K562 (cell line): ENCODE measurements around the gene AGPAT1. TPM values are rescaled to one million over a fixed set of nuclear protein-coding genes. Genes with fewer than 3 reads are reported as not detected.

Experiments used
- ATAC-seq: fragments of 200-7000 bp; cut with Tn5 transposase; 3 replicates; pipeline ENCODE4 v1.9.1; 2020; ENCODE audit warnings: moderate library complexity
- BruUV-seq: library from RNA; stranded (reverse); fragments of 400-500 nt; replicated peaks from 2 replicates; lab custom pipeline; 2021; lab: Mats Ljungman, UMichigan
- CTCF ChIA-PET: fragments of 300-600 bp; formaldehyde crosslinking; extraction: SDS; loops from one replicate; lab custom pipeline; 2021; ENCODE audit warnings: low intra/inter-chr PET ratio; lab: Yijun Ruan, JAX
- POLR2A ChIA-PET: fragments of 300-600, 350-650 bp; sonication (Branson Sonifier 250); formaldehyde crosslinking; extraction: SDS; loops from one replicate; lab custom pipeline; 2021; ENCODE audit warnings: antibody characterized with exemption, inconsistent platforms; lab: Yijun Ruan, JAX
- DNase-seq, 4 experiments: peaks; one replicate each; pipeline versions ENCODE4 v3.0.0 to v3.0.0-alpha.2; 2011 to 2018; ENCODE audit warnings: low spot score in 3 of 4, mixed read lengths in 3 of 4; ENCODE audit errors: extremely low read depth in 1 of 4
- FAIRE-seq: peaks from 2 replicates; lab custom pipeline; 2011; peaks lifted over from hg19 to GRCh38; lab: Jason Lieb, UNC
- H2AFZ ChIP-seq: 2 replicates; pipeline ENCODE4 v1.6.0; 2011; ENCODE audit warnings: low read depth, low read length, control low read depth, inconsistent platforms
- H3K27ac ChIP-seq: fragments of 200-600 bp; 3 replicates; pipeline ENCODE4 v1.8.0; 2011; ENCODE audit warnings: low read depth, mild to moderate bottlenecking, control low read depth, inconsistent platforms, low read length, moderate library complexity, mixed read lengths; ENCODE audit errors: extremely low read depth
- H3K27me3 ChIP-seq, 2 experiments: fragments of 300-600 bp in 1 of 2; 2 replicates in 1 of 2; 3 replicates in 1 of 2; pipeline versions ENCODE4 v1.6.0 to v1.8.0; 2011; ENCODE audit warnings: inconsistent platforms in 2 of 2, low read length in 2 of 2, mild to moderate bottlenecking in 1 of 2, mixed read lengths in 1 of 2, moderate library complexity in 1 of 2; ENCODE audit not compliant: control insufficient read depth in 2 of 2, insufficient read depth in 2 of 2
- H3K36me3 ChIP-seq: fragments of 300-600 bp; 3 replicates; pipeline ENCODE4 v1.8.0; 2011; ENCODE audit warnings: mild to moderate bottlenecking, low read length, inconsistent platforms; ENCODE audit not compliant: control insufficient read depth, insufficient read depth
- H3K4me1 ChIP-seq, 2 experiments: fragments of 200-600 bp in 1 of 2; replicated peaks in 1 of 2; 2 replicates in 1 of 2; 3 replicates in 1 of 2; pipeline versions ENCODE4 v1.5.1 to v1.8.0; 2011; ENCODE audit warnings: inconsistent platforms in 2 of 2, low read length in 2 of 2, mild to moderate bottlenecking in 1 of 2, mixed read lengths in 1 of 2, moderate library complexity in 1 of 2; ENCODE audit not compliant: control insufficient read depth in 2 of 2, insufficient read depth in 2 of 2
- H3K4me2 ChIP-seq: 2 replicates; pipeline ENCODE4 v1.6.1; 2011; ENCODE audit warnings: low read length, control low read depth, inconsistent platforms, mixed read lengths; ENCODE audit not compliant: insufficient read depth
- H3K4me3 ChIP-seq: fragments of 200-600 bp; sonication (generic), shearing (Covaris generic); 2 replicates; pipeline ENCODE4 v1.5.1; 2016; ENCODE audit warnings: control low read depth, inconsistent platforms
- H3K79me2 ChIP-seq: fragments of 200-600 bp; 3 replicates; pipeline ENCODE4 v1.8.0; 2011; ENCODE audit warnings: low read length, inconsistent platforms; ENCODE audit not compliant: control insufficient read depth, insufficient read depth
- H3K9ac ChIP-seq, 2 experiments: 2 replicates each; pipeline versions ENCODE4 v1.6.0 to v1.6.1; 2011; ENCODE audit warnings: low read depth in 2 of 2, low read length in 2 of 2, control low read depth in 1 of 2, inconsistent platforms in 1 of 2, mild to moderate bottlenecking in 1 of 2, mixed read lengths in 1 of 2; ENCODE audit not compliant: insufficient read depth in 1 of 2
- H3K9me1 ChIP-seq: one replicate; pipeline ENCODE4 v1.6.0; 2011; ENCODE audit warnings: inconsistent platforms, mild to moderate bottlenecking, low read length, moderate library complexity; ENCODE audit not compliant: control insufficient read depth, insufficient read depth
- H3K9me3 ChIP-seq: replicated peaks from 2 replicates; pipeline ENCODE4 v1.5.1; 2011; ENCODE audit warnings: low read depth, low read length, inconsistent platforms; ENCODE audit not compliant: control insufficient read depth, insufficient read depth
- H4K20me1 ChIP-seq: replicated peaks from 2 replicates; pipeline ENCODE4 v1.6.1; 2011; ENCODE audit warnings: low read length, inconsistent platforms, mixed read lengths; ENCODE audit not compliant: control insufficient read depth, insufficient read depth
- FOXK1 ChIP-seq: sonication (generic); formaldehyde crosslinking; IDR thresholded peaks from 2 replicates; pipeline ENCODE4 v1.8.0; 2022; ENCODE audit warnings: missing genetic modification reagents, mild to moderate bottlenecking, borderline replicate concordance
- RBFOX2 ChIP-seq: fragments of 200-400 bp; formaldehyde crosslinking; IDR thresholded peaks from 2 replicates; pipeline ENCODE4 v1.6.1; 2017; ENCODE audit warnings: low read depth, mild to moderate bottlenecking, low read length, moderate library complexity
- SMAD3 ChIP-seq: fragments of 450-650 bp; formaldehyde crosslinking; conservative IDR thresholded peaks from 2 replicates; pipeline ENCODE4 v1.4.0; 2020; ENCODE audit warnings: mild to moderate bottlenecking
- ZBTB7A ChIP-seq: IDR thresholded peaks from 2 replicates; pipeline ENCODE4 v1.6.1; 2011; ENCODE audit warnings: low read depth, mild to moderate bottlenecking, low read length, moderate library complexity, borderline replicate concordance; ENCODE audit not compliant: control insufficient read depth
- ZFX ChIP-seq: sonication (generic); formaldehyde crosslinking; IDR thresholded peaks from 2 replicates; pipeline ENCODE4 v1.8.0; 2022; ENCODE audit warnings: mild to moderate bottlenecking, missing genetic modification reagents, moderate library complexity
- ZNF197 ChIP-seq: fragments of 200-800 bp; sonication (Bioruptor generic); IDR thresholded peaks from 2 replicates; pipeline ENCODE4 v1.6.1; 2016; ENCODE audit warnings: low read depth, missing genetic modification characterization, missing compliant biosample characterization
- ZNF311 ChIP-seq: fragments of 250-450 bp; sonication (Bioruptor Pico); IDR thresholded peaks from 2 replicates; pipeline ENCODE4 v1.4.0; 2020; ENCODE audit warnings: mild to moderate bottlenecking, moderate library complexity
- WGBS: fragments of 100-300 bp; shearing (Covaris generic); methylation state at CpG from one replicate; pipeline ENCODE4 v1.1.6; 2016; ENCODE audit warnings: low coverage, mixed read lengths; ENCODE audit not compliant: insufficient coverage; ENCODE audit errors: missing lambda C conversion rate; 5-methylcytosine and 5-hydroxymethylcytosine counted together
- in situ Hi-C: fragments of 300-500 bp; cut with MboI; formaldehyde crosslinking; loops from 4 replicates; pipeline ENCODE4 v1.15.0; 2018; ENCODE audit warnings: inconsistent platforms, mixed read lengths
- intact Hi-C: fragments of 100-400 bp; cut with micrococcal nuclease; formaldehyde crosslinking; loops from 2 replicates; pipeline ENCODE4 v1.14.2; 2022
- polyA plus RNA-seq, 8 experiments: library from polyadenylated mRNA; depleted of rRNA in 4 of 8; stranded (reverse) in 5 of 8; unstranded in 3 of 8; fragments of >200 nt; fragmentation: Nextera tagmentation in 2 of 8; fragmentation: Illumina TruSeq in 1 of 8; extraction: Ambion mirVana in 2 of 8; extraction: Trizol in 1 of 8; gene quantifications; 2 replicates each; pipeline versions ENCODE4 v1.2.1 to v1.2.3, GENCODE V29; 2011 to 2014; ENCODE audit warnings: inconsistent platforms in 1 of 8, missing spikeins in 1 of 8
- total RNA-seq, 7 experiments: library from RNA; depleted of rRNA in 6 of 7; stranded (reverse); fragments of >200 nt in 6 of 7; fragmentation: Illumina TruSeq in 2 of 7; extraction: Trizol in 2 of 7; gene quantifications; 2 replicates each; pipeline versions ENCODE4 v1.2.1 to v1.2.3, GENCODE V29; 2011 to 2021; ENCODE audit warnings: low replicate concordance in 1 of 7
- TF ChIP-seq, protein P1 (sequence below): fragments of 200-800 bp; sonication (Bioruptor generic); IDR thresholded peaks from 2 replicates; pipeline ENCODE4 v1.6.1; 2017; ENCODE audit warnings: missing genetic modification characterization, missing compliant biosample characterization
- TF ChIP-seq, protein P2 (sequence below): fragments of 450-650 bp; IDR thresholded peaks from one replicate; pipeline ENCODE4 v1.6.1; 2018; ENCODE audit warnings: mild to moderate bottlenecking, moderate library complexity; ENCODE audit not compliant: partially characterized antibody

Gene AGPAT1
- total and polyA plus RNA-seq, 9 of the 15 experiments (the other 6 are each of a cell fraction or from before 2014, with no cell fraction given): 37.9 to 176 (median 69.4) TPM

DNA sequence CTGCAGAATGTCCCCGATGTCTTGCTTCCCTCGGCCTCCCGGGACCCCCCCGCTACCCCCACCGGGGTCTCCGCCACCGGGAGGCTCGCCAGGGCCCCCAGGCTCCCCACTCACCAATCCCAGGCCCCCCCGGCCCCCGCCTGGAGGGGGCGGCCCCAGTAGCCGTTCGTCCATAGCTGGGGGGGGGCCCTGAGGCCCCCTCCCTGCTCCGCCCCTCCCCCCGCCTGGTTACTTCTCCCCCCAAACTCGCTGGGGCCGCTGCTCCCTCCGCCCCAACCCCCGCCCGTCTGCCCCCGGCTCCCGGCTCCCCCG, 13.8 kb upstream of the AGPAT1 start:
- WGBS: 0% methylated on average over 1 of the region's 23 CpGs
- POLR2A ChIA-PET: interaction anchor here (0.6 to 2.5 kb wide), 5 partner anchors 8 to 326 kb away, joined by 3 to 10 read pairs (median 3); partner anchors contain the start of gene FKBPL
- H3K27ac ChIP-seq: peak overlapping the region; percentile 93

More for the DNA sequence above, 13.8 kb upstream of the AGPAT1 start:
- CTCF ChIA-PET: no interaction called here
- Histone ChIP-seq H4K20me1 (no peaks in the 10 kb centered on the region), H3K9ac (peak overlapping the region; percentile 89 to 95), H3K79me2 (peaks cover 63% of the 10 kb centered on the region), H3K9me1 (no peaks in the 10 kb centered on the region), H3K9me3 (no peaks in the 10 kb centered on the region), H3K4me1 (peaks cover 69 to 71% of the 10 kb centered on the region in 2 experiments), H3K27me3 (no peaks in the 10 kb centered on the region), H2AFZ (no peak overlapping the region), H3K36me3 (peaks cover 33% of the 10 kb centered on the region; the same call in 2 of the 3 replicates), H3K4me2 (peak overlapping the region; percentile 90), H3K4me3 (peak overlapping the region; percentile 79)
- in situ Hi-C loops (no loop called here), intact Hi-C loops (loop anchor here (10.0 kb wide), 1 partner anchor 285 kb away; the partner anchor contains the start of gene ZBTB12)
- BruUV-seq: no TSS peak
- TF ChIP-seq FOXK1 (CRISPR knock-in tag) (no peak), RBFOX2 (peak; percentile 48), ZNF311 (CRISPR knock-in tag) (no peak), ZFX (CRISPR knock-in tag) (0 out of 2 replicates have a peak, but pooled peaks have one; percentile 9), SMAD3 (CRISPR knock-in tag) (no peak), ZBTB7A (peak; percentile 55), ZNF197 (CRISPR knock-in tag) (no peak)
- TF ChIP-seq, protein P1, sequence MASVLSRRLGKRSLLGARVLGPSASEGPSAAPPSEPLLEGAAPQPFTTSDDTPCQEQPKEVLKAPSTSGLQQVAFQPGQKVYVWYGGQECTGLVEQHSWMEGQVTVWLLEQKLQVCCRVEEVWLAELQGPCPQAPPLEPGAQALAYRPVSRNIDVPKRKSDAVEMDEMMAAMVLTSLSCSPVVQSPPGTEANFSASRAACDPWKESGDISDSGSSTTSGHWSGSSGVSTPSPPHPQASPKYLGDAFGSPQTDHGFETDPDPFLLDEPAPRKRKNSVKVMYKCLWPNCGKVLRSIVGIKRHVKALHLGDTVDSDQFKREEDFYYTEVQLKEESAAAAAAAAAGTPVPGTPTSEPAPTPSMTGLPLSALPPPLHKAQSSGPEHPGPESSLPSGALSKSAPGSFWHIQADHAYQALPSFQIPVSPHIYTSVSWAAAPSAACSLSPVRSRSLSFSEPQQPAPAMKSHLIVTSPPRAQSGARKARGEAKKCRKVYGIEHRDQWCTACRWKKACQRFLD: peak; percentile 16; the same call in 1 of the 2 replicates
- TF ChIP-seq, protein P2, sequence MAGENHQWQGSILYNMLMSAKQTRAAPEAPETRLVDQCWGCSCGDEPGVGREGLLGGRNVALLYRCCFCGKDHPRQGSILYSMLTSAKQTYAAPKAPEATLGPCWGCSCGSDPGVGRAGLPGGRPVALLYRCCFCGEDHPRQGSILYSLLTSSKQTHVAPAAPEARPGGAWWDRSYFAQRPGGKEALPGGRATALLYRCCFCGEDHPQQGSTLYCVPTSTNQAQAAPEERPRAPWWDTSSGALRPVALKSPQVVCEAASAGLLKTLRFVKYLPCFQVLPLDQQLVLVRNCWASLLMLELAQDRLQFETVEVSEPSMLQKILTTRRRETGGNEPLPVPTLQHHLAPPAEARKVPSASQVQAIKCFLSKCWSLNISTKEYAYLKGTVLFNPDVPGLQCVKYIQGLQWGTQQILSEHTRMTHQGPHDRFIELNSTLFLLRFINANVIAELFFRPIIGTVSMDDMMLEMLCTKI: no peak
- no peak for ATAC-seq
- DNase-seq: peak in 3 of 4 experiments; percentile 53 to 83 (median 78)
- FAIRE-seq: no peak
